Measurements from ENCODE around the gene PLEKHM3.
"Not testable (repeated sequence)": the region's sequence is repeated elsewhere in the genome, so short reads cannot be mapped to it uniquely, and the experiment has no call there.

The PLEKHM3 gene

DNA sequence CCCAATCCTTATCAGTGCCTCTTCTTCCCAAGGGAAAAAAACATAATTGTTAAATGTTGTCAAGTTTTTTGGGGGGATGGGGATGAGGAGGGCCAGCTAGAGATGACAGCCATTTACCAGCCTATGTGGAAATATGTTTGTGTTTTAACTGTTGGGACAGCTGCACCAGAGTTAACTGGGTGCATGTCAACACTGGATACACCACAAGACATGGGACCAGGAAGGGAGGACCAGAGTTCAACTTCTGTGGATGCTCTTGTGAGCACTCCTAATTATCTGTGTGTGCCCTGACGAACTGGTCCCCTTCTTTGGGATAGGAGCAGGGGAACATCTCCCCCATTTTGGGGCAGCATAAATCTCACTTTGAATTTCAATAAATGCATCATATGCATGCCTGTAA is 189.5 kb downstream of the PLEKHM3 start:
- in situ Hi-C loops (cut with MboI; ENCODE audit: low sequenced_read_pairs), result no loop called here

DNA sequence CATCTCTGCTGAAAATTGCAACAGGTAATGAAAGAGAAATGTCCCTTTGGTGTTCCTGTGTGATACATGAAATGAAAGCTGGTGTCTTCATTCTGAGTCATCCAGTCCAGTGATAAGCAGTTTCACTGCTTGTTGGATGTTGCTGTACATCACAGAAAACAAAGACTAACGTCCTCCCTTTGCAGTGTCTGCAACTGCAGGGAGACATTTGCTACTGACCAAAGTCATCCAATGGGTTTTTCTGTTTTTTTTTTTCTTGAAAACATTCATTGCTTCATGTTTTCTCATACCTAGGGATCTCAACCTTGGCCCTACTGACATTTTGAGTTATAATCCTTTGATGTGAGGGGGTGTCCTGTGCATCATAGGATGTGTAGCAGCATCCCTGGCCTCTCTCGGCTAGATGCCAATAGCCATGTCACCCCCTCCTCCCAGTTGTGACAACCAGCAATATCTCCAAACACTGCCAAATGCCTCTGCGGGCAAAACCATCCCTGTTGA is 192.0 kb downstream of the PLEKHM3 start:
- in situ Hi-C loops (cut with MboI; ENCODE audit: low sequenced_read_pairs), result no loop called here

DNA sequence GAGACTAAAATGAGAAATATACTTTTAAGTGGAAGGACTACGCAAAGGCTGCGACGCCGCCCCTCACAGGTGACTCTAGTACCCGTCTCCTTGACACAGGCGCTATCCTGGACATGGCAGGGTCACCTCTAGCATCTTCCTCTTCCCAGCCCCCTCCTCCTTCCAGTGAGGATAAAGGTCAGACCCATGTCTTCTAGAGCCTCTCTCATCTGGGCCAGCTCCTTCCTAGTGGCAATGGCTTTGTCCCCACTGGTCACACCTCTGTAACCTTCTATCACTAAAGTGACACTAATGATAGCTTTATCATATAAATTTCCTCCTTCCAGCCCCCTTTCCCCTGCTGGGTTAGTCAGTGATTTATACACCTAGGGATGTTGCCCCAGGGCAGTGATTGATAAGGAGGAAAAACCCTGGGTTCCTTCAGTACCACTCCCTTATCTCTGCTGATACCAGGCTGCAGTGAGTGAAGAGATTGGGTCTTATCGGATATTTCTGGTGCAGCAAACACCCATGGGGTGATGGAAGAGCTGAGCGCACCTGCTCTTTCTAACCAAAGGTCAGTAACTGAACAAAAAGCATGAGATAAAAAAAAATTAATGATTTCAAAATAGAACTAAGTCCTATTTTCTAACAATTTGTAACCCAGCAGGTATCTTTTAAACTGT is 193.6 kb downstream of the PLEKHM3 start:
- in situ Hi-C loops (cut with MboI; ENCODE audit: low sequenced_read_pairs), result no loop called here

DNA sequence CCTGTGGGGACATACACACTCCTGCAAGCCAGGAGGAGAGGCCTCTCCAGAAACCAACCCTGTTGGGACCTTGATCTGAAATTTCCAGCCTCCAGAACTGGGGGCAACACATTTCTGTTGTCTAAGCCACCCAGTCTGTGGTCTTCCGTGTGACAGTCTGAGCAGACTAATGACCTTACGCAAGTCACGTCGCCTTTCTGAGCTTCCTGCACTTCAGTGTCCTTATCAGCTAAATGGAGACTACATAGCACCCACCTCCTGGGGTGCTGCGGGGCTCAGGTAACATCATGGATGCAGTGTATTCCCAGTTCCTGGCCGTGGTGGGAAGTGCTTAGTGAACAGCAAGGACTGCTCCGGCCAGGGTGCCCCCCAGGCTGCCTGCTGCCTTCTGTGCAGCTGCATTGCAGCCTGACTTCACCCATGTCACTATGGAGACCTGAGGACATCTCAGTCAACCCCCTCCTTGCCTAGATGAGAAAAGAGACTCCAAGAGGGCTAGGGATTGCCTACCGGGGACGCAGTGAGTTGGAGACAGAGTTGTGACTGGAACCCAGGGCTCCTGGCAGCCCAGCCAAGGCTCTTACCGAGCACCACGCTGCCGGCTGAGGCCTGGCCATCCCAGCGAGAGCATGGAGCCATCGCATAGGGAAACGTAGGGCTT is 194.4 kb downstream of the PLEKHM3 start:
- in situ Hi-C loops (cut with MboI; ENCODE audit: low sequenced_read_pairs), result no loop called here

DNA sequence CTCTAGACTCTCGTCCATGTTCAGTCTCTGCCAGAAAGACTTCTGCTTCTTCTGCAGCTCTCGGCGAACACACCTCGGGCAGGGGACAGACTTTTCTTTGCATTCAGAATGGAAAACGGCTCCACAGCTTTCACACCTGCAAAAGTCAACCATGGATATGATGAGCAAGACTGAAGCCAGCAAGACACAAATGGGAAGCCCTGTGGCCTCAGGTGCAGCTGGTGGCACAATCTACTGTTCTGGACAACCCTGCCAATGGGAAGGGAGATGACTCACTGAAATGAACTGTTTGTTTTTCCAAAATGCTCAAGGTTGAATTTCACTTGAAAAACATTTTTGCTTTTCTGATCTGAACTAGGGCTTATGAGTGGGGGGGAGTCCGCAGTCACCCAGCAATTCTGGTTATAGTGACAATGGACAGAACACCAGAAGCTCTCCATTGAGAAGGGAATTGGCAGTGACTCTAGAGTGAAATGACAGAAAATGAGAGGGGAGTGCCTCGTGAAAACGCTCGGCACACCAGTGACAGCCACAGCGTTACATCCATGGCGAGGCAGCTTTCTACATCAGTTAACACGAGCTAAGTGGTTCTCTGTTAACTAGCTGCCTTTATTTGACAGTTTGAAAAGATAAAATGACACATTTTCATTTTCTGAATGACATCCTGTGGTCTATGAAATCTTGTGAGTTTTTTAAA is 196.8 kb downstream of the PLEKHM3 start:
- in situ Hi-C loops (cut with MboI; ENCODE audit: low sequenced_read_pairs), result no loop called here

DNA sequence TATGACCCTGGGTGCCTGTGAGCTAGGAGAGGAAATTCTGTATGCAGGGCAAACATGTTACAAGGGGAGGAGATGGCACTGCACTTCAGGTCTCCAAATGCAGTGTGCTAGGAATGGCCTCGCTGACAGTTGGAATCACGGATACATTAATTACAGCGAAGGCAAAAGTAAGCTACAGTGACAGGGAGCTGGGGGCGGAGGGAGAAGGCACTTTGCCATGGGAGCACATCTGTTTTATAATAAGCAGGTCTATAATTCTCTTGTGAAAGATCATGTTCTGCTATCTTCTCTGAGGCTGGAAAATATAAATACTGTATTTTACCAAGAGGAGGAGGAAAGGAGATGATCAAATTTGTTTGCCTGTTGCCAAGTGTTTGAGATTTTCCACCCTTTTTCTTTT is 199.3 kb downstream of the PLEKHM3 start:
- in situ Hi-C loops (cut with MboI; ENCODE audit: low sequenced_read_pairs), result no loop called here

DNA sequence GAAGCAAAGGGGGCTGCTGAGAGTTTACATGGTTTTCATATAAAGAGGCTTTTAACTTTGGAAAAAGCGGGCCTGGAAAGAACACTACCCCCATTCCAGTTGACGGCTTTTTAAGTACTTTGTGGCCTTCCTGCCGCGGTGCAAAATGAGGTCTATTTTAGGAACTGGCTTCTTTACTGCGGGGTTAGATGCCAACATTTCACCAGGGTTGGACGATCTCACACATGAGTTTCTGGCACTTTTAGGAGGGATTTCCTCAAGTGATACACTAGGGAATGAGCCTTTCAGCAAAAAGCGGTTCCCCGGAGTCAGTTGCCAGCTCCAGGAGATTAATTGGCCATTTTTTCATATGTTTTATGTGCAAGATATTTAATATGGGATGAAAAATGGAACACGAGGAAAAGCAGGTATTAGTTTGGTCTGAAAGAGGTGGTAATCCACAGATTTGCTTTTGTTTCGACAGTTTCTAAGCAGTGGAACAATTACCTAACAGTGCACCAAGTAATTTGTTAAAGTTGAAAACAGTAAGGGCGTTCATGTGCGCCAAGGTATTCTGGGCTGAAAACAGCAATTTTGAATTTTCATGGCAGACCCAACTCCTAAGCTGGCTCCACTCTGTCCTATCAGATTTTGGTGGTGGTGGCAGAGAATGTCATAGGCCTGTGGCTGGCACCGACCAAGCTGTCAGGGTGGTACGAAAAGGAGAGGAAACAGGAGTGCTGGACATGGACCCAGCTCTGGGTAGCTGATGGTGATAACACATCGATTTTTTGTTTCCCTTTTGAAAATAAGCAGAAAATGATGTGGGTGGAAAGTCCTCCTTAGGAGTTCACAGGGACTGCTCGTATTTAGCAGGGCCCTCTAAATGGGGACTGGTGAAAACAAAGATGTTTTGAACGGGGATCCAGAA is 200.0 kb downstream of the PLEKHM3 start:
- in situ Hi-C loops (cut with MboI; ENCODE audit: low sequenced_read_pairs), result no loop called here

DNA sequence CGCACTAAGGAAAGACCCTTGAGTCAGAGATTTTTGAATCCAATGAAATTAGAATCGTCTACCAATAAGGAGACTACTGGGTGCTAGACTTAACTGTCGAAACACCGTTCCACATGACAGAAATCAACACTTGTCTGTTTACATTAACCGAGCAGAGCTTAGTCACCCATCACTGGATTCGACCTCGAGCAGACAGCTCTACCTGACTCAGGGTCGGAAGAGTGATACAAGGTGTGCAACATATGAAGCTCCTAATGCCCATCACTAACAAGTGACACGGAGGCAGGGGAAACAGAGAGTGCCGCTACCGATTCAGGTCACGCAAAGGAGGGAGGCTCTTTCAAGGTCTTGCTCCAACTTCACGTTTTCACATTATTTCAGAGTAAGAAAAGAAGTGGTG is 201.5 kb downstream of the PLEKHM3 start:
- in situ Hi-C loops (cut with MboI; ENCODE audit: low sequenced_read_pairs), result no loop called here

DNA sequence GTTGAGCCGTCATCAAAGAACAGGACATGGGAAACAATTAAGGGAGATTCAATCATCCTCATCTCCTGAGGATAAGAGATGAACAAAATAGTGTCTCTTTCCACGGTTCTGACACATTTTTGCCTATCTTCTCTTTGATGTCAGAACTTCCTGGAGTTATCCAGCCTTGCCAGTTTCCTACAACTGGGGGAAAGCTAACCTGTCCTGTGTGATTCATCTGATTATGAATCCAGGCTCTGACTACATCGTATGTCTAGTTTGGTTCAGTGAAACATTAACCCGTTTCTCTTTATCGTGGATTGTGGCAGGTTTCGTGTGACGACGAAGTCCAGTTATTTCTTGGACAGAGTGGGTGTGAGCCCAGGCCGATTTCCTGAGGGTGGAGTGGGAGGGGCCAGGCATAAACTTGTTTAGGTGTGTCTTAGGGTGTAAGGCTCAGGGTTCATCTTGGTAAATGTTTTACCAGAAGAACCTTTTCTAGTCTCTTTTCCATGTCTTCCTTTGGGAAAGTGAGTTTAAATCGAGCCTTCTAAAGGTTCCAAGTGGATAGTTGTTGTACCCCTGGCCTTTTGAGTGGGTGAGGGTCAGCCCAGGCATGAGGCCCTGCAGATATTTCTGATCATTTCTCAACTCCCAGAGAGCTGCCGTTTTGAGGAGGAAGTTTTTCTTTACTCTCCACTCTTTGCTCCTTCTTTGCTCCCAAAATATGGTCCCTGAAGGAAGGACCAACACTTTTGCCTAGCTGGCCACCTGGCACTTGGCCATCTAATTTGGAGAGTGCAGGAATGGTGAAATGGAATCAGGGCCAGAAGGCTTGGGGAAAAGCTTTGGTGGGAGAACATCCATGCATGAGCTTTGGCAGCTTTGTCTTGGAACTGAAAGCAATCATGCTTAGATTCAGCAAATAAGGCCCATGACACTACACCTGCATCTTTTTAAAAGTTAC is 205.2 kb downstream of the PLEKHM3 start:
- in situ Hi-C loops (cut with MboI; ENCODE audit: low sequenced_read_pairs), result no loop called here

DNA sequence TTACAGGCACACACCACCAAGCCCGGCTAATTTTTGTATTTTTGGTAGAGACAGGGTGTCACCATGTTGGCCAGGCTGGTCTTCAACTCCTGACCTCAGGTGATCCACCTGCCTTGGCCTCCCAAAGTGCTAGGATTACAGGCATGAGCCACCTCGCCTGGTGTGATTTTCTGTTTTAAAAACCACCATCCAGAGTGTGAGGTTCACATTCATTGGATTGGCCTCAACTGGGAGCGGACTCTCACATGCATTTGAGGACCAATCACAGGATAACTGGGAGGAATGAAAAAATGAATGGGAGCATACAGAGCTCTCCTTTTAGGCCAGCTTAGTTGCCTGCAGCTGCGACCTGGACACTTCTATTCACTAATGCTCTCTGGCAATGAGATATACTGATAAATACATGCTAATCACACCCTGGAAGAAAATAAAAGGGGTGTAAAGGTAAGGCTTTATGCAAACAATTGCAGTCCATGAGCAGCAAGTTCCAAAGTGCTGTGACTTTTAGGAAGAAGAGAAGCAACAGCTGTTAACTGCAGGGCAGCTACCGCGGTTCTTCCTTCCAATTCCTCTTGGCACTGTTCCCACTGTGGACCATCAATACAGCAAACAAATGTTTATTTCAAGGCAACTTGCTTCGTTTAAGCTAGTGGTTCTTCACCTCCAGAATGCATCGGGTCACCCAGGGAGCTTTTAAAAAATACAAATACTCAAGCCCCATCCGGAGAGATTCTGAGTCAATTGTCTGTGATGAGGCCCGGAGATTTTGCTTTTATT is 206.1 kb downstream of the PLEKHM3 start:
- in situ Hi-C loops (cut with MboI; ENCODE audit: low sequenced_read_pairs), result no loop called here

DNA sequence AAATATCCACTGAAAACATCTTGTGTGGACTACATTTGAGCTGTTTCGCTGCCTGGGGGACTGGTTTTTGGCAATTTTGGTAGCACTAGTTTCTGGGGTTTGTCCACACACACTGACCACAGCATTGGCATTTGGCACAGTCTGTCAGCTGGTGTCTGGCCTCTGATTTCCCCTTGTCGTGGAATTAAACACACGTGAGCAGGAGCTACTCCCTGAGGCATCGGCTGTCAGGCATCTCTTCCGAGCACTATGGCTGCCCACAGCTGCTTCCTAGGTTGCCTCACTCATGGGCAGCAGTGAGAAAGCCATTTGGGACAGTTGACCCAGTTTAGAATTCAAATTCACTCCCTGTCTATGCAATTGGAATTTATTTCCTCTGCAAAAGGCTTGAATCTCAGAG is 208.8 kb downstream of the PLEKHM3 start:
- in situ Hi-C loops (cut with MboI; ENCODE audit: low sequenced_read_pairs), result no loop called here

DNA sequence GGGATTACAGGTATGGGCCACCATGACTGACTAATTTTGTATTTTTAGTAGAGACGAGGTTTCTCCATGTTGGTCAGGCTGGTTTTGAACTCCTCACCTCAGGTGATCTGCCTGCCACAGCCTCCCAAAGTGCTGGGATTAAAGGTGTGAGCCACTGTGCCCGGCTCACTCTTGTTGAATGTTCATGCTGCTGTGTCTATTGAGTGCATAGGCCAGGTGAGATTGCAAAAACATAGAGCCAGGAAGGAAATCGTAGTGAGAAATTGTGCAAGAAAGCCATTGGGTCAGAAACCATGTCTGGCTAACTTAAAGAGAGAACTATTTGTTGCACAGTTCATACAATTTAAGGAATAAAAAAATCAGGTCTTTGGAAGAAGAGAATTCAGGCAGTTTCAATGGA is 210.1 kb downstream of the PLEKHM3 start:
- in situ Hi-C loops (cut with MboI; ENCODE audit: low sequenced_read_pairs), result no loop called here

DNA sequence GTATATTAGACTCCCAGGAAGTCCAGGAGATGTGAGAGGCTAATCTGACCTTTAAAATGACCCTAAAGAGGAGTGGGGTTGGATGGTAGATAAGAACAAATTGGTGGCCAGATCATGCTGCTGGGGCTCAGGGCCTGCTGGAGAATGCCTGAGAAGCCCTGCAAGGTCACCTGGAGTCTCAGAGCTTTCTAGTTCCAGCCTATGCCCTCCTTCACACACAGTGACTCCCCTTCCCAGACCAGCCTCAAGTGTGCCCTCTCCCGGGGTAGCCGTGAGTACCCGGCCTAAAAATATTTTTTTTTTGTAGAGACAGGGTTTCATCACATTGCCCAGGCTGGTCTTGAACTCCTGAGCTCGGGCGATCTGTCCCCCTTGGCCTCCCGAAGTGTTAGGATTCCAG is 211.4 kb downstream of the PLEKHM3 start:
- in situ Hi-C loops (cut with MboI; ENCODE audit: low sequenced_read_pairs), result no loop called here

DNA sequence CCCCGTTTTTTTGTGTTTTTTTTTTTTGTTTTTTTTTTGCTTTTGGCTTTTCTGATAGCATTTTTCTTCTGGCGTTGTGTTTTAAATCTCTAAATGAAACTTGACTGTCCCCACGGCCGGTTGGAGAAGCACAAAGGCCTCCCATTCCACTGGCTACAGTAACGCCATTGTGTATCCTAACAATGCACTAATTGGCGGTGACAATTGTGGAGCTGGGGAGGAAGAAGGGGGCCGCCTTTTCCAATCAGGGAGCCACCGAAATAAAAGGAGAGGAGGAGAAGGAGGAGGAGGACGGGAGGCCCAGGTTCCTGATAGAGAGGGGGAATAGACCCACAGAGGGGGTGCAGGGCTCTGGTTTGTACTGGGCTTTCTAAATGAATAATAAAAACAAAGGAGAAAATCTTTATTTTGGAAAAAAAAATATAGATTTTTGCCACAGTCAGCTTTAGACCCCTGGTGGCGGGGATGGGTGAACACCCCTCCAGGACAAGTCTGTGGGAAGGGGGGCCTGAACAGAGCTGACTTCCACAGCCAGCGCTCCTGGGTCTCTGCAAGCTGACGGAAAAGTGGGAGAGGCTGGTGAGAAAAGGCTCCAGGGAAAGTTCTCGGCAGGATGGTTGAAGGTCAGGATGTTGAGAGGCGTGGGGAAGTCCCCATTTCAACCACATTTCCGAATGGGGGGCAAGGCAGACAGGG is 212.0 kb downstream of the PLEKHM3 start:
- in situ Hi-C loops (cut with MboI; ENCODE audit: low sequenced_read_pairs), result no loop called here

DNA sequence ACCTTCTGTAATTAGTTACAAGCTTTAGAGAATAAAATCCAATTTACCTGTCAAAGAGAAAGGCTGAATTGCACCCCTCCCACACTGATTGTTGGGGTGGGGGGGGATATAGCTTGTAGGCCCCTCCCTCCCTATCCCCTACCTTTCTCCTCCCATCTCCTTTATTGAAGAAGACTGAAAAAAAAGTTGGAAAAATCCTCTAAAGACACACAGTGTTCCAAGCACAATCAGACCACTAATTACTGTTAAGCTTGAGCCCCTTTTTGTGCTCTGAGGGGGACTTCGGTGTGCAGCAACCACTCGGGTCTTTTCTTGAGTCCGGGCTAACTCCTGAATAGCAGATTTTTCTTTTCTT is 212.6 kb downstream of the PLEKHM3 start:
- in situ Hi-C loops (cut with MboI; ENCODE audit: low sequenced_read_pairs), result no loop called here

DNA sequence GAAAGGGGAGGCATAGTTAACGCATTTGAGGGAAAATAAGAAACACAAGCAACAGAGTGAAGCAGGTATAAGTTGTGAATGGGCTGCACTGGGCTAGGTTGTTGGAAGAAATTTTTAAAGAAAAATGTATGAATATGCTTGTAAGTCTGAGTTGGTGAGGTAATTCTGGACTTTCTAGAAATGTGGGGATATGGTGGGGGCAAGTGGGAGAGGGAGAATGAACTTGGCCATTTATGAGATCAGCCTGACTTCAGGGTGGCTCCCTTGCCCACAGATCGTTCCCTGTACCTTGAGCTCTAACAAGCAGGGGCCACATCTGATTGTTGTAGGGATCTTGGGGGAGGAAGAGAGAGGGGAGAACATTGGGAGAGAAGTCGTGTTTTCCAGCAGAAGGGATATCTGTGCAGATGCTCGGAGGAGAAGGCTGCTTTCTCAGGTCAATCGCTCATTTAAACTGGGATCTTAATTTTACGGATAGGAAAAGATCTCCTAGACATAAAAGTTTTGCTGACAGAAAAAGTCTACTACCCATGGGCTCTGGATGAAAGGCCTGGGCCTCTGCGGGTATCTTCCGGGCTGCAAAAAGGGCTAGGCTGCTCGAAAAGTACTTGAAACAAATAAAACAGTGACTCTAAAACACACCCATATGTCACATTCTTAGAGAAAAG is 213.1 kb downstream of the PLEKHM3 start:
- in situ Hi-C loops (cut with MboI; ENCODE audit: low sequenced_read_pairs), result no loop called here

DNA sequence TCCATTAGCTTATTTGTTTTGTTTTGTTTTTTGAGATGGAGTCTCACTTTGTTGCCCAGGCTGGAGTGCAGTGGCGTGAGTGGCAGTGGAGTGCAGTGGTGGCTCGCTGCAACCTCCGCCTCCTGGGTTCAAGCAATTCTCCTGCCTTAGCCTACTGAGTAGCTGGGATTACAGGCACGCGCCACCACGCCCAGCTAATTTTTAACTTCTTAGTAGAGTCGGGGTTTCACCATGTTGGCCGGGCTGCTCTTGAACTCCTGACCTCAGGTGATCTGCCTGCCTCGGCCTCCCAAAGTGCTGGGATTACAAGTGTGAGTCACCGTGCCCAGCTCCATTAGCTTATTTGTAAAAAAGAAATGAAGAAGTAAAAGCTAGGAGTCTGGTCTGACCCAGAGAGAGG is 213.7 kb downstream of the PLEKHM3 start:
- in situ Hi-C loops (cut with MboI; ENCODE audit: low sequenced_read_pairs), result not testable (repeated sequence)

DNA sequence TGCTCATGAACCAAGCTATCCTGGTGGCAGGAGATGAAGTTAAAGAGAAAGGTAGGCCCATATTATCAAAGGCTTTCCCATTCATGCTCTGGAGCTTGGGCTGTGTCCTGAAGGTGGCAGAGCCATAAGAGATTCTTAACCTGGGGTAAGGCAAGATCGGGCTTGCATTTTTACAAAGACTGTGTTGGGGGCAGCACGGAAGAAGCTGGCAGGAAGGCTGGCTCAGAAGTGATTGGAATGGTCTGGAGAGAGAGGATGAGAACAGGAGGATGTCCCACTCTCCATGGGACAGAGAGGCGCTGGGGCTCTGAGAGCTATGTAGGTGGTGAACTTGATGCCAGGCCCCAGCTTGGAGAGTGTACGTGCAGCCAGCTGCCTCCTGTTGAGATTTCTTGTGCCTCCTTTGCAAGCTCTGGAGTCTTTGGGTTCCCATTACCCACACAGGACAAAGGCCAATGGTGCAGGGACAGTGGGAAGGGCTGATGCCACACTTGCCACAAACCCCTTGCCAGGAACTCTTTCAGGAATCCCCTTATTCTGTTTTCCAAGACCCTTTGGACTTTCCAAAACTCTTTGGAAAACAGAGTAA is 215.0 kb downstream of the PLEKHM3 start:
- in situ Hi-C loops (cut with MboI; ENCODE audit: low sequenced_read_pairs), result no loop called here
